ENCODE data around the gene GAGE12J. TPM values are rescaled to one million over a fixed set of nuclear protein-coding genes. Genes with fewer than 3 reads are reported as not detected.
"Not testable (repeated sequence)": the region's sequence is repeated elsewhere in the genome, so short reads cannot be mapped to it uniquely, and the experiment has no call there.

GAGE12J gene
- total RNA-seq: not detected

- H3K4me3 ChIP-seq; H3K27ac ChIP-seq; H3K4me1 ChIP-seq; intact Hi-C loops (cut with DNase I); DNase-seq; H3K36me3 ChIP-seq; H3K27me3 ChIP-seq; H3K9me3 ChIP-seq: not testable (repeated sequence)
- WGBS, 2 donors: 100% methylated on average over 1 of the region's 16 CpGs; no CpG with 5 or more reads in 1 of the 2 donors
Measured at GRCh38 chrX:49321737-49322136, at the start of gene GAGE12J. Gene GAGE12J, plus strand, starts transcription at chrX:49322037. Its CDS starts 1,157 bp downstream, at chrX:49323194.

- 44% methylated on average over 6 of the region's 6 CpGs; no CpG with 5 or more reads in 1 of the 2 donors for WGBS, 2 donors
Measured at GRCh38 chrX:49272421-49272820, 49.4 kb upstream of the GAGE12J start.

GRCh38 chrX:49273181-49273727, 48.6 kb upstream of the GAGE12J start:
- TF ChIP-seq CTCF (IDR thresholded peaks at IDR 0.05) (no peak), POLR2A (IDR thresholded peaks at IDR 0.05) (no peak)
- H3K27me3 ChIP-seq: no peaks in the 10 kb centered on the region
- no peaks in the 10 kb centered on the region for H3K9me3 ChIP-seq
- intact Hi-C loops (cut with DNase I): no loop called here
- no peak overlapping the region for H3K27ac ChIP-seq
- no peak overlapping the region for H3K4me3 ChIP-seq
- 75 to 77% methylated on average over 4 to 7 of the region's 8 CpGs for WGBS, 2 donors
- peaks cover 18 to 67% (median 29%) of the 10 kb centered on the region in 3 donors for H3K4me1 ChIP-seq
- peaks cover 0 to 10% (median 0%) of the 10 kb centered on the region in 3 donors for H3K36me3 ChIP-seq
- DNase-seq: no peak

More at GRCh38 chrX:49272421-49272820, 49.4 kb upstream of the GAGE12J start:
- H3K27ac ChIP-seq: peak overlapping the region in 3 of 4 donors; percentile 67 to 96 (median 90)
- peaks cover 0 to 10% (median 0%) of the 10 kb centered on the region in 3 donors for H3K36me3 ChIP-seq
- no peak for DNase-seq
- peaks cover 18 to 64% (median 30%) of the 10 kb centered on the region in 3 donors for H3K4me1 ChIP-seq
- peak overlapping the region in 1 of 4 donors; percentile 18 for H3K4me3 ChIP-seq
- no peaks in the 10 kb centered on the region for H3K9me3 ChIP-seq
- intact Hi-C loops (cut with DNase I): no loop called here
- TF ChIP-seq CTCF (IDR thresholded peaks at IDR 0.05) (no peak), POLR2A (IDR thresholded peaks at IDR 0.05) (no peak)
- no peaks in the 10 kb centered on the region for H3K27me3 ChIP-seq

- DNase-seq: no peak
- intact Hi-C loops (cut with DNase I): no loop called here
- no peaks in the 10 kb centered on the region for H3K27me3 ChIP-seq
- H3K9me3 ChIP-seq: no peaks in the 10 kb centered on the region
- H3K4me3 ChIP-seq: no peak overlapping the region
- WGBS, 2 donors: 36 to 54% methylated on average over 1 of the region's 1 CpG
- H3K4me1 ChIP-seq: peaks cover 12 to 55% (median 24%) of the 10 kb centered on the region in 3 donors
- TF ChIP-seq CTCF (IDR thresholded peaks at IDR 0.05) (no peak), POLR2A (IDR thresholded peaks at IDR 0.05) (no peak)
- peaks cover 0 to 10% (median 0%) of the 10 kb centered on the region in 3 donors for H3K36me3 ChIP-seq
- H3K27ac ChIP-seq: no peak overlapping the region
Measured at GRCh38 chrX:49276207-49276606, 45.6 kb upstream of the GAGE12J start.

- TF ChIP-seq POLR2A (IDR thresholded peaks at IDR 0.05) (no peak), CTCF (IDR thresholded peaks at IDR 0.05) (no peak)
- Histone ChIP-seq H3K4me3 (no peak overlapping the region), H3K27ac (no peak overlapping the region), H3K4me1 (peaks cover 6 to 48% (median 18%) of the 10 kb centered on the region in 3 donors), H3K27me3 (no peaks in the 10 kb centered on the region), H3K36me3 (peaks cover 0 to 10% (median 0%) of the 10 kb centered on the region in 3 donors), H3K9me3 (no peaks in the 10 kb centered on the region)
- 21 to 60% methylated on average over 3 to 15 of the region's 19 CpGs for WGBS, 2 donors
- intact Hi-C loops (cut with DNase I): no loop called here
- no peak for DNase-seq
Measured at GRCh38 chrX:49276671-49277534, 44.9 kb upstream of the GAGE12J start.
